Nephron progenitor cell (in vitro differentiated cells): ENCODE measurements around the gene ADGRL3.

Source experiments
- DNase-seq: peaks from one replicate; pipeline ENCODE4 v3.0.0; 2021
- H3K27ac Mint-ChIP-seq: 2 replicates; pipeline ENCODE4 v1.8.0; 2021; ENCODE audit warnings: mild to moderate bottlenecking, moderate library complexity, mixed read lengths
- H3K27me3 Mint-ChIP-seq: 2 replicates; pipeline ENCODE4 v1.8.0; 2021; ENCODE audit warnings: mild to moderate bottlenecking, low read depth, mixed read lengths; ENCODE audit not compliant: poor library complexity
- H3K36me3 Mint-ChIP-seq: 2 replicates; pipeline ENCODE4 v1.8.0; 2021; ENCODE audit warnings: low read depth, mixed read lengths
- H3K4me1 Mint-ChIP-seq: 2 replicates; pipeline ENCODE4 v1.8.0; 2021; ENCODE audit warnings: mixed read lengths
- H3K4me3 Mint-ChIP-seq: 2 replicates; pipeline ENCODE4 v1.8.0; 2021; ENCODE audit warnings: mild to moderate bottlenecking, moderate library complexity, mixed read lengths
- H3K9me3 Mint-ChIP-seq: 2 replicates; pipeline ENCODE4 v1.8.0; 2021; ENCODE audit warnings: mild to moderate bottlenecking, moderate library complexity, mixed read lengths
- CTCF ChIP-seq: fragments of 200-600 bp; sonication (generic); IDR thresholded peaks from 2 replicates; pipeline ENCODE4 v1.5.0; 2021; ENCODE audit warnings: antibody characterized with exemption

The ADGRL3 gene

DNA sequence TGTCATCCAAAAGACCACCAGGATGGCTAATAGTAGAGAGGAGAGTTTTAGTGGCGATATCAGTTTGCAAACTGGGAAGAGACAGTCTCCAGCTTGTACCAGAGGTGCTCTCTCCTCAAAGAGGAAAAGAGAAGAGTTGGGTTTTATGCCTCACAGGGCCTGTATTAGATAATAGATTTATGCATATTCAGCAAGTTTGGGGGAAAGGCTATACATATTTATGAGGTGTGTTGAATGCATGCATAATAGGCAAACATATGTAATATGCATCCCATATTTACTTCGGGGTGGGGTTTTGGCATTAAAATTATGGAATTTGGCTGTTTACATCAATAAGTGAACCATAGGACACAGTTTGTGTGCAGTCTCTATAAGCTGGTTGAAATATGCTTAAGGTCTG, 22.8 kb upstream of the ADGRL3 start:
- no peak for DNase-seq
- TF ChIP-seq CTCF, result no peak
- Mint-ChIP-seq H3K4me3 (no peak overlapping the region), H3K27me3 (peaks cover 3% of the 10 kb centered on the region), H3K27ac (no peak overlapping the region), H3K4me1 (peaks cover 20% of the 10 kb centered on the region), H3K9me3 (no peaks in the 10 kb centered on the region), H3K36me3 (no peaks in the 10 kb centered on the region)

- no peak for TF ChIP-seq CTCF
Measured at GRCh38 chr4:61180405-61180804, 19.7 kb upstream of the ADGRL3 start.

DNA sequence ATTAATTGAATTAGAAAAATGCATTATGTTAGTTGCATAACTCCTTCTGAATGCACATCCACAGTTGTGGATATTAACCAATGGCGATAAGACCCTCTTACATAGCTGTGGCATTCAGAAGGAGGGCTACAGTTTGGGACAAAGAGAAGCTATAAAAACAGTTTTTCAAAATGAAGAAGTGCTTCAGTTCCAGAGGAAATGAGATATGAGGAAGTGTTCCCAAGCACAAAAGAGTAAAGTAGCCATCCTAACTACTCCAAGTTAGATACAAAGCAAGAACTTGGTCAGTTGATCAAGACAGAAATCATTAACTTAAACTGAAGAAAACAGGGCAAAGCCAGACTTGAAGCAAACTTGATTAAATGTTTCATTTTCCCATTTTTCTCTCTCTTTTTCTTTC, 17.2 kb upstream of the ADGRL3 start:
- H3K36me3 Mint-ChIP-seq, result peaks cover 5% of the 10 kb centered on the region

More at GRCh38 chr4:61180405-61180804, 19.7 kb upstream of the ADGRL3 start:
- Mint-ChIP-seq H3K9me3 (peaks cover 19% of the 10 kb centered on the region), H3K27me3 (peaks cover 3% of the 10 kb centered on the region), H3K4me1 (peaks cover 22% of the 10 kb centered on the region), H3K27ac (peak overlapping the region; percentile 62), H3K36me3 (peaks cover 5% of the 10 kb centered on the region), H3K4me3 (no peak overlapping the region)
- no peak for DNase-seq

GRCh38 chr4:61185288-61185687, 14.8 kb upstream of the ADGRL3 start:
- Mint-ChIP-seq H3K4me3 (no peak overlapping the region), H3K27me3 (peaks cover 3% of the 10 kb centered on the region), H3K9me3 (peaks cover 24% of the 10 kb centered on the region), H3K36me3 (peaks cover 5% of the 10 kb centered on the region), H3K27ac (no peak overlapping the region), H3K4me1 (peaks cover 20% of the 10 kb centered on the region)
- no peak for TF ChIP-seq CTCF
- no peak for DNase-seq

More for the DNA sequence above, 17.2 kb upstream of the ADGRL3 start:
- Mint-ChIP-seq H3K4me3 (no peak overlapping the region), H3K9me3 (peaks cover 24% of the 10 kb centered on the region), H3K27me3 (peaks cover 3% of the 10 kb centered on the region), H3K4me1 (peaks cover 22% of the 10 kb centered on the region), H3K27ac (no peak overlapping the region)
- TF ChIP-seq CTCF, result no peak
- DNase-seq, result no peak

GRCh38 chr4:61192392-61192791, 7.7 kb upstream of the ADGRL3 start:
- Mint-ChIP-seq H3K27me3 (no peaks in the 10 kb centered on the region), H3K9me3 (no peaks in the 10 kb centered on the region), H3K4me1 (no peaks in the 10 kb centered on the region), H3K36me3 (no peaks in the 10 kb centered on the region), H3K27ac (no peak overlapping the region), H3K4me3 (no peak overlapping the region)
- no peak for TF ChIP-seq CTCF
- no peak for DNase-seq

DNA sequence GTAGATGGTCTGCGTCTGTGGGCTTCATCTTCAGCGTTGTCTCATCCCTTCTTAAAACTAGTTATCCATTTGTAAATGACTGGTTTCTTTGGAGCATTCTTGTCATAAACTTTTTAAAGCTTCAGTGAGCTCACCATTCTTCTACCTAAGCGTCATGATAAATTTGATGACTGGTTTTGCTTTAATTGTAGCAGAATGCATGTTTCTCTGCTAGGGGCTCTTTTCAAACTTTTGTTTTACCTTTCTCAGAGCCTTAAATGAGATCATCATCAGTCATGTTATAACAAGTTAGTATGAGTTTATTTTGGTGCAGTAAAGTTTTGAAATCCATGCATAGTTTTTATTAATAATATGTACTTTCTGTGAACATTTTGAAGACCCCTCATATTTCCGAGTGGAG, 6.3 kb upstream of the ADGRL3 start:
- H3K36me3 Mint-ChIP-seq, result no peaks in the 10 kb centered on the region
- H3K4me1 Mint-ChIP-seq, result peaks cover 2% of the 10 kb centered on the region
- no peak for DNase-seq
- H3K9me3 Mint-ChIP-seq, result no peaks in the 10 kb centered on the region
- H3K27ac Mint-ChIP-seq, result no peak overlapping the region
- TF ChIP-seq CTCF, result no peak
- no peak overlapping the region for H3K4me3 Mint-ChIP-seq
- no peaks in the 10 kb centered on the region for H3K27me3 Mint-ChIP-seq
